AG10803 (cell line): Measurements from ENCODE around the gene SMARCA2.

Source experiments
- DNase-seq: peaks from one replicate; pipeline ENCODE4 v3.0.0; 2010; ENCODE audit warnings: low read depth
- H3K4me3 ChIP-seq: 2 replicates; pipeline ENCODE4 v1.5.1; 2011; ENCODE audit warnings: mild to moderate bottlenecking, low read length, control low read depth
- CTCF ChIP-seq: conservative IDR thresholded peaks from 2 replicates; pipeline ENCODE4 v1.5.1; 2011; ENCODE audit warnings: mild to moderate bottlenecking, low read length, control low read depth, inconsistent platforms

SMARCA2 gene

GRCh38 chr9:2122299-2122698 lies 107.2 kb downstream of the SMARCA2 start:
- DNase-seq, result no peak
- no peak for TF ChIP-seq CTCF
- no peak overlapping the region for H3K4me3 ChIP-seq

- no peak for DNase-seq
- no peak for TF ChIP-seq CTCF
These were observed 110.8 kb downstream of the SMARCA2 start for GRCh38 chr9:2125906-2126305.

GRCh38 chr9:2126331-2126803 lies 111.2 kb downstream of the SMARCA2 start:
- no peak for TF ChIP-seq CTCF
- DNase-seq, result peak; percentile 92
- H3K4me3 ChIP-seq, result no peak overlapping the region

More at GRCh38 chr9:2125906-2126305, 110.8 kb downstream of the SMARCA2 start:
- H3K4me3 ChIP-seq, result peak overlapping the region; percentile 10; the same call in 1 of the 2 replicates

GRCh38 chr9:2127486-2127885 lies 112.3 kb downstream of the SMARCA2 start:
- no peak for TF ChIP-seq CTCF
- peak; percentile 96 for DNase-seq
- H3K4me3 ChIP-seq, result no peak overlapping the region

- no peak for TF ChIP-seq CTCF
- H3K4me3 ChIP-seq, result no peak overlapping the region
- no peak for DNase-seq
These were observed 113.0 kb downstream of the SMARCA2 start for GRCh38 chr9:2128141-2128540.

GRCh38 chr9:2128618-2129017 lies 113.5 kb downstream of the SMARCA2 start:
- no peak for TF ChIP-seq CTCF
- no peak overlapping the region for H3K4me3 ChIP-seq
- no peak for DNase-seq

GRCh38 chr9:2130941-2131340 lies 115.8 kb downstream of the SMARCA2 start:
- H3K4me3 ChIP-seq, result no peak overlapping the region

More at GRCh38 chr9:2130941-2131340, 115.8 kb downstream of the SMARCA2 start:
- no peak for DNase-seq
- TF ChIP-seq CTCF, result no peak
